RCC 7860 (cell line): ENCODE data around the gene KCNJ12.
"Not testable (repeated sequence)": the region's sequence is repeated elsewhere in the genome, so short reads cannot be mapped to it uniquely, and the experiment has no call there.

Source experiments
- DNase-seq: peaks from one replicate; pipeline ENCODE4 v3.0.0-alpha.2; 2015; ENCODE audit warnings: low spot score
- FAIRE-seq: peaks from 2 replicates; lab custom pipeline; 2012; peaks lifted over from hg19 to GRCh38; lab: Jason Lieb, UNC

KCNJ12 gene

GRCh38 chr17:21381076-21381706, 5.0 kb downstream of the KCNJ12 start:
- FAIRE-seq, result no peak

DNA sequence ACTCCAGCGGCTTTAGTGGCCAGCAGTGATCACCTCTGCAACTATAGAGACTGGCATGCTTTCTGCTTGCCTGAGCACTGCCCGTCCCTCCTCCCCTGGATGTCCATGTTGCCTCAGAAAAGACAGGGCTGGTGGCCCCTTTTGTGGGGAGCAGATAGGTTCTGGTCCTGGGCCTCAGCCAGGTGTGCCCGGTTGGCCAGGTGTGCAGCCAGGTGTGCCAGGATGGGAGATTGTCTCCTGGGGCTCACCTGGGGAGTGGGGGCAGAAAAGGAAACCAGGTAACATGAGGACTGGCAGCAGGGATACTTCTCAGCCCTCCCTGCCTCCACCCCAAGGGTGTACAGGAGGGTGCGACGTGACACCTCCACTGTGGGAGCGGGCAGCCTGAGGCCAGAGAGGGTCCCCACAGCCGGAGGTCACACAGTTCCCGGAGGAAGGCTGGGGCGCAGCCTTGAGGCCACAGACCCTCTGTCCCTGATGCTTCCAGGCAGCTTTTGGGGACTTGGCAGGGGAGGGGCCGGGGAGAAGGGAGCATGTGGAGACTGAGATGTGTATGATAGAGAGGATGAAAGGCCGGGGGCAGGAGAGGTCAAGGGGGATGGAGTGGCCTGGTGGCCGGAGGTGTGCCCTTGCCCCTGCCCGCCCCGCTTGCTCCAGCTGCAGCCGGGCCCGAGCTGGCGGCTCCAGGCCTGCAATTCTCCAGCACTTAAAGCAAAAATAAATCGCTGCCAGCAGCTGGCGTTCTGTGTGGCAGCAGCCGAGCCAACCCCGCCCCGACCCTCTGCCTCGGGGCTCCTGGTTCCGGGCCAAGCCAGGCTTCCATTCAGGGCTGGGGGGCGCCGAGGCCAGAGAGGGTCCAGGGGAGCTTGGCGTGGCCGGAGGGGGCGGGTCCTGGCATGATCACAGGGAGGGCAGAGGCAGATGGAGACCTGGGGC, 6.7 kb downstream of the KCNJ12 start:
- no peak for FAIRE-seq
- no peak for DNase-seq

More at GRCh38 chr17:21381076-21381706, 5.0 kb downstream of the KCNJ12 start:
- DNase-seq, result no peak

GRCh38 chr17:21385281-21385845, 9.2 kb downstream of the KCNJ12 start:
- DNase-seq, result no peak
- FAIRE-seq, result no peak

GRCh38 chr17:21387616-21388015, 11.5 kb downstream of the KCNJ12 start:
- DNase-seq, result no peak
- FAIRE-seq, result no peak

- no peak for FAIRE-seq
- DNase-seq, result no peak
These were observed 11.9 kb downstream of the KCNJ12 start for GRCh38 chr17:21388066-21388465.

- DNase-seq (no peak), FAIRE-seq (no peak)
These were observed 12.8 kb downstream of the KCNJ12 start for GRCh38 chr17:21388944-21389343.

GRCh38 chr17:21389394-21389793, 13.2 kb downstream of the KCNJ12 start:
- FAIRE-seq (no peak), DNase-seq (no peak)

DNA sequence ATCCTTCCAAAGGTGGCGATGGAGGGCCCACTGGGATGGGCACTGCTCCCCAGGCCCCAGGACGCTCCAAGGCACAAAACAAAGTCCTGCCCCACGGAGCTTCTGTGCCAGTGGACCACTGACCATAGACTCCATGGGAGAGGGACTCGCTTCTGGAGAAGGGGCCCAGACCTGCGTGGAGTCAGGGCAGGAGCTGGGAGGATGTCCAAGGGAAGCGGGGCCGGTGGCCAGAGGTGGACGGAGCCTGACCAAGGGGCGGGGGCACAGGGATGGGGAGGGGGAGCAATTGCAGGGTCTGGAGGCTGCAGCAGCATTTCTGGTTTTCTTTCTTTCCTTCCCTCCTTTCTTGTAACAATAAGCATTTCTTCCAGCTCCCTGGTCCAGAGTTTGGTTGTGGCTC, 14.1 kb downstream of the KCNJ12 start:
- DNase-seq, result no peak
- FAIRE-seq, result no peak

GRCh38 chr17:21392266-21392665, 16.1 kb downstream of the KCNJ12 start:
- no peak for DNase-seq
- no peak for FAIRE-seq

GRCh38 chr17:21394265-21394664, 18.1 kb downstream of the KCNJ12 start:
- DNase-seq (peak; percentile 50), FAIRE-seq (no peak)

DNA sequence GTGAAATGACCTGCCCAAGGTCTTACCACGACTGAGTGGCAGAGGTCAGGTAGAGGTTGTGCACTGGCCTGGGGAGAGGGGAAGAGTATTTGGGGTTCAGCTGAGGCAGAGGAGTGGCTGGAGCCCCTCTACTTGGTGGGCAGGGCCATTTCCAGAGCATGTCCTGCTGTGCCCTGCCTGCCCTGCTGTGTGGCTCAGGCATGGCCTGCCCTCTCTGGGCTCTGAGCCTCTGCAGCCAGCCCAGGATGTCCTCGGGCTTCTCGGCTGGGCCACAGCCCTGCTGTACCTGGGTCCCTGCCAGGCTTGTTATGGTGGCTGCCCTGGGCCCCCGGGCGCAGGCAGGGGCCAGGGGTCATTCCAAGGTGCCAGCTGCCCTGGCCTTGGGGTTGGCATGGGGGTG, 19.6 kb downstream of the KCNJ12 start:
- DNase-seq (no peak), FAIRE-seq (no peak)

DNA sequence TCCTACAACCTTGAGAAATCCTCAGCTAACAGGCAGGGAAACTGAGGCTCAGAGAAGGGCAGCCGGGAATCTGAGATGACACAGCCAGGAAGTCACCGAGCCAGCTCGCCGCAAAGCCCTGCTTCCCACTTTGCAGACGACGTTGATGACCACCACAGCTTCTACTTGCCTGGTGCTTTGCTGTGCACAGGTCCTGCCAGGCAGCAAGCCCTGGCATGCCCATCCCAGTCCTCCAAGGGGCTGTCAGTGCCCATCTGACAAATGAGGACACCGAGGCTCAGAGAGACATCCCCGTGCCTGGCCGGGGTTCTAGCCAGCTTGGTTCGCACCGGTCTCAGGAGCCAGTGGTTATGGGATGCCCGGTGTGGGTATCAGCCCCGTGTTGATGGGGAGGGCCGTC, 20.1 kb downstream of the KCNJ12 start:
- DNase-seq (no peak), FAIRE-seq (no peak)

DNA sequence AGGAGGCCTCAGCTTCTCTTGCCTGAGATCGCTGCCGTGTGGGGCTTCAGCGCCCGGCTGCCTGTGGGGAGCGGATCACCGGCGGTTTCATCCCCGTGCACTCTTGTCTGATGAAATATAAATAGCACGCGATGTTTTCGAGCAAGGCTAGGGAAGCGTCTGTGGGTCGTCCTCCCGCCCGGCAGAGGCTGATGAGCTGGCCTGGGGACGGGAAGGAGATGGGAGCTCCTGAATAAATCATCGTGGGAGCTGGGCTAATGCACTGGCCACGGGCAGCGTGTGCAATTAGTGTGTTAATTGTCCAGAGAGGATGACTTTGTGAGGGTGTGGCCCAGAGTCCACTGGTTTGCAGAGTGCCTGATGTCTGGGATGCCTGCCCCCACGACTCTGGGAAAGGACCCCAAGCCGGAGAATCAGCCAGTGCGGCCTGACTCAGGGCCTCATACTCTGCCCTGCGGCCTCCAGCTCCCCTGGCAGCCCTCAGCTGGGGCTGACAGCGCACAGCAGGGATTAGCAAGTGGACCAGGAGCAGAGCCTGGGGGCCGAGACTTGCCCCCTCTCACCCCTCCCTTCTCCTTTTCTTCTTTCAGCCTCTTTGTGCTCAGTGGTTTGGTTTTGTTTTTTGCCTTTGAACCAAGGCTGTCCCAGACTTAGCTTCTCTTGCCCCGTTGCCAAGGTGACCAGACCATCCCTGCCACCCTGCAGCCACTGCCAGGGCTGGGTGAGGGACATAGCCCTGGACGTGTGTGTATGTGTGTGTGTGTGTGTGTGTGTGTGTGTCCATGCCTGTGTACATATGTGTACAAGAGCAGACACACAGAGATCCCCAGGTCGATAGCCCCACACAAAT, 21.4 kb downstream of the KCNJ12 start:
- no peak for DNase-seq
- no peak for FAIRE-seq

- no peak for FAIRE-seq
These were observed 23.5 kb downstream of the KCNJ12 start for GRCh38 chr17:21399474-21400186.

GRCh38 chr17:21400187-21400569, 24.0 kb downstream of the KCNJ12 start:
- FAIRE-seq, DNase-seq: not testable (repeated sequence)

More at GRCh38 chr17:21399474-21400186, 23.5 kb downstream of the KCNJ12 start:
- no peak for DNase-seq

- DNase-seq, result peak; percentile 9
- no peak for FAIRE-seq
These were observed 24.8 kb downstream of the KCNJ12 start for GRCh38 chr17:21400816-21401593.

GRCh38 chr17:21402166-21402571, 26.0 kb downstream of the KCNJ12 start:
- FAIRE-seq, result peak; percentile 98
- peak; percentile 91 for DNase-seq

- DNase-seq, FAIRE-seq: not testable (repeated sequence)
These were observed 26.8 kb downstream of the KCNJ12 start for GRCh38 chr17:21402926-21403325.

DNA sequence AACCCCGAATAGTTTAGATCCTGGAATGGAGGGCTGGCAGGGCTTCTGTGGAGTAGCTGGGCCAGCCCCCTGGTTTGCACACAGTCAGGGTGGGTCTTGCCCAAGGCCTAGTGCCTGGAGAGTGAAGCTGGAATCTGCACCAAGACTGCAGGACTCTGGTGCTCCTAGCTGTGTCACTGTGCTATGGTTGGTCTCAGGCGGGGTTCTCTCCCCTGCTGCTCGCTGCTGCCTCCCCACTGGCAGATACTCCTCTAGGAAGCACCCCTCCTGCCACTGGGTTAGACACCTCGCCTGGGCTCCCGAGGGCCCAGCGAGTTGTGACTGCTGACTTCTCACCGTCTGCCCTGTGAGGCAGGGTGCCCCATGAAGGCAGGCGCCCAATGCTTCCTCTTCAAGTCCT, 27.9 kb downstream of the KCNJ12 start:
- not testable (repeated sequence) for FAIRE-seq, DNase-seq
